ENCODE measurements around the gene MIOX.

DNA sequence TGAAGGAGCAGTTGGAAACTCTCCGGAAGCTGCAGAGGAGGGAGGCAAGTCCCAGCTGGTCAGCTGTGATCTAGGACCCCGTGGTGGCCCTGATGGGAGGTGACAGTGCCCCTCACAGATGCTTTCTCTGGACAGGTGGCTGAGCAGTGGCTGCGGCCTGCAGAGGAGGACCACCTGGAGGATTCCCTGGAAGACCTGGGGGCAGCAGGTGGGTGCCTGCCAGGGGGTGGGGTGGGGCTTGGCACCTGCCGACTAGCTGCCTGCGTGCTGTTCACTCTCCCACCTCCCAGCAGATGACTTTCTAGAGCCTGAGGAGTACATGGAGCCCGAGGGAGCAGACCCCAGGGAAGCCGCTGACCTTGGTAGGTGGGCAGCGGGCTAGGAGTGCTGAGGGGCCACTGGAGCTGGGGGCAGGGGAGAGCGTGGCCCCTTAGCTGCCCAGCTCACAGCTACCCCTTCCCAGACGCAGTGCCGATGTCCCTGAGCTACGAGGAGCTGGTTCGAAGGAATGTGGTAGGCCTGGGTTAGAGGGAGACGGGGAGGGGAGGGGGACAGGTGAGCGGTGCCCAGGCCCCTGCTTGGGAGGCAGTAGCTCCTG, 35.6 kb downstream of the MIOX start:
- TF ChIP-seq, protein P1, sequence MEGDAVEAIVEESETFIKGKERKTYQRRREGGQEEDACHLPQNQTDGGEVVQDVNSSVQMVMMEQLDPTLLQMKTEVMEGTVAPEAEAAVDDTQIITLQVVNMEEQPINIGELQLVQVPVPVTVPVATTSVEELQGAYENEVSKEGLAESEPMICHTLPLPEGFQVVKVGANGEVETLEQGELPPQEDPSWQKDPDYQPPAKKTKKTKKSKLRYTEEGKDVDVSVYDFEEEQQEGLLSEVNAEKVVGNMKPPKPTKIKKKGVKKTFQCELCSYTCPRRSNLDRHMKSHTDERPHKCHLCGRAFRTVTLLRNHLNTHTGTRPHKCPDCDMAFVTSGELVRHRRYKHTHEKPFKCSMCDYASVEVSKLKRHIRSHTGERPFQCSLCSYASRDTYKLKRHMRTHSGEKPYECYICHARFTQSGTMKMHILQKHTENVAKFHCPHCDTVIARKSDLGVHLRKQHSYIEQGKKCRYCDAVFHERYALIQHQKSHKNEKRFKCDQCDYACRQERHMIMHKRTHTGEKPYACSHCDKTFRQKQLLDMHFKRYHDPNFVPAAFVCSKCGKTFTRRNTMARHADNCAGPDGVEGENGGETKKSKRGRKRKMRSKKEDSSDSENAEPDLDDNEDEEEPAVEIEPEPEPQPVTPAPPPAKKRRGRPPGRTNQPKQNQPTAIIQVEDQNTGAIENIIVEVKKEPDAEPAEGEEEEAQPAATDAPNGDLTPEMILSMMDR (conservative IDR thresholded peaks at IDR 0.05) = no peak
- TF ChIP-seq EZH2 (IDR thresholded peaks at IDR 0.05; ENCODE audit: low read depth) = no peak

Measured in PC-9 (cell line).